Erythroblast (primary cell): ENCODE measurements around the gene COQ5.

ENCODE experiments used
- GATA1 ChIP-seq: IDR thresholded peaks from 2 replicates; pipeline ENCODE4 v1.6.1; 2011; ENCODE audit warnings: low read depth, mild to moderate bottlenecking, control low read depth, low read length, moderate library complexity
- POLR2A ChIP-seq: IDR thresholded peaks from 2 replicates; pipeline ENCODE4 v1.6.1; 2011; ENCODE audit warnings: mild to moderate bottlenecking, low read length

GRCh38 chr12:120473807-120474615, 54.9 kb downstream of the COQ5 start:
- no peak for TF ChIP-seq POLR2A
- no peak for TF ChIP-seq GATA1
